Skeletal muscle cell (primary cell): Measurements from ENCODE around the gene WBP1L.

Experiments
- DNase-seq: peaks from one replicate; pipeline ENCODE4 v3.0.0-alpha.2; 2010; ENCODE audit warnings: low read depth
- H3K4me3 ChIP-seq: 2 replicates; pipeline ENCODE4 v1.5.1; 2011; ENCODE audit warnings: low read depth, mild to moderate bottlenecking, control low read depth, low read length, moderate library complexity

The WBP1L gene

GRCh38 chr10:102863660-102864059 is 119.9 kb downstream of the WBP1L start:
- DNase-seq = no peak
- no peak overlapping the region for H3K4me3 ChIP-seq

- H3K4me3 ChIP-seq = no peak overlapping the region
- no peak for DNase-seq
These were observed 121.9 kb downstream of the WBP1L start for GRCh38 chr10:102865620-102866019.
